GM08714 (cell line): ENCODE measurements around the gene ZSCAN16.

ENCODE experiments used
- H3K4me3 ChIP-seq: fragments of 200-500 bp; sonication (Bioruptor generic); 2 replicates; pipeline ENCODE4 v1.5.1; 2014; ENCODE audit warnings: mild to moderate bottlenecking, low read length, inconsistent platforms
- ZNF274 ChIP-seq: IDR thresholded peaks from 2 replicates; pipeline ENCODE4 v1.6.1; 2012; ENCODE audit warnings: mild to moderate bottlenecking, low read depth, low read length

Gene ZSCAN16

DNA sequence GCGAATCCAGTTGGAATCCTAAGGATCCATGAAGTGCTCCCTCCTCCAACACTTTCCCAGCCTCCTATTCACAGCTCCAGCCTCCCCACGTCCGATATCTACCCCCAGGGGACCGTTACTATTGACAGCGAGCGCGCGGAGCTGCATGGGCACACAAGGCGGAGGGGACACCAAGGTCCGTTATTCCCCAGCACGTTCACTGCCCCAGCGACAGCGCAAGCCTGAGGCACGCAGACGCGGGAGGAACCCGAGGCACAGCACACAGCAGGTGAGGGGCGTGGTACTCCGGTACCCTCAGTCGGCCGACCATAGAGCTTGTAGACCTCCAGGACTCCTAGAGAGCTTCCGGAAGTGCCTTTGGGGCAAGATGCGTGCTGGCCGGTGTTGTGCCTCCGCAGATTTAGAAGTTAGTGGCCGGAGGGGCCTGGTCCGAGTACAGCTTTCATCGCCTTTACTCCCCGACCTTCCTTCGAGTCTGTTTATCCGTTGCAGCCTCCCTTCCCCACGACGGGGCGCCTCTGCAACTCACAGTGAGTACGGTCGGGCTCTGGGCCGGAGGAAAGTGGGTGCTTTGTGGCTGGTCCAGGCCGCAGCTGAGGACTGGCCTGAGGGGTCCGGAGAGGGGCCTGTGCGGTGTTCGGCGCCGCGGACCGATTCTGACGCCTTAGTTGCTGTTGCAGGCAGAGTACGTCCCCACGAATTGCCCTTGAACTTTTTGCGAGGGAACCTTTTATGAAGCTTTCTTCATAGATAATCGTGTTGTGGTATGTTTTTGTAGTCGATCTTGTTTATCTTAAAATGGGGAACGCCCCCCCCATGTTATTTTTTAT, 17.3 kb downstream of the ZSCAN16 start, which contains the start of gene ZKSCAN8:
ZKSCAN8 (plus strand) TSS at position 384 of the 830 bp plus-strand sequence. CDS start 6,525 bp downstream, outside the sequence.
- no peak for TF ChIP-seq ZNF274
- peak within 1 kb of the TSS; percentile 92 for H3K4me3 ChIP-seq

DNA sequence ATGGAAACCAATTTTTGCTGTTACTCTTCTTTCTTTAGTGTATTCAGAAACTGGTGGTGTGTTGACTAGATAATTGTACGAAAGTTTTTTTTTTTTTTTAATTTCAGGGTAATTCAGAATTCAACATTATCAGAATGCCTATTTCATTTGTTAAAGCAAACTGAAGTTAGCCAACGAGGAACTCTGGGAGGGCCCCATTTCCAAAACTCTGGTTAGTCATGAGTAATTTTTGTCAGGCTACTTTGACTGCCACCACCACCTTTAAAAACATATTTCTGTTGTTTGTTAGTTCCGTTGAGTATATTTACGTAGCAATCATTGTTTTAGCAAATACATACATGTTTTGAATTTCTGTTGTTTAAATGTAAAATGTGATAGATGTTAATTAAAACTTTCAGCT, 18.0 kb downstream of the ZSCAN16 start:
- TF ChIP-seq ZNF274: no peak
- H3K4me3 ChIP-seq: peak overlapping the region; percentile 92; the same call in 1 of the 2 replicates

DNA sequence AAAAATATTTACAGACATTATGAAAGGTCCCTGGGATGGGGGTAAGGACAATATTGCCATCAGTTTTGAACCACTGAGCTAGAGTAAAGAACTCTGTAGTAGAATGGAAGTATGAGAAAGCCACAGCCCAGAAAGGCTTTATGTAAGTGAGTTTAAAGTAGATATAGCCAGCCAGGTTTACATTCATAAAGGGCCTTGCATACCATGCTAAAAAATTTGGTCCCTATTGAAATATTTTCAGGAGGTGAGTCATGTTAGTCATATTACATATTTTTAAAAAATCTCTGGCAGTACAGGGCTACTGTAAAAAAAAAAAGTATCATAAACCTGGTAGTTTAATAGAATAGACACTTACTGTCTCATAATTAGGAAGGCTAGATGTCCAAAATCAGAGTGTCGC, 20.8 kb downstream of the ZSCAN16 start:
- H3K4me3 ChIP-seq: no peak overlapping the region
- no peak for TF ChIP-seq ZNF274

DNA sequence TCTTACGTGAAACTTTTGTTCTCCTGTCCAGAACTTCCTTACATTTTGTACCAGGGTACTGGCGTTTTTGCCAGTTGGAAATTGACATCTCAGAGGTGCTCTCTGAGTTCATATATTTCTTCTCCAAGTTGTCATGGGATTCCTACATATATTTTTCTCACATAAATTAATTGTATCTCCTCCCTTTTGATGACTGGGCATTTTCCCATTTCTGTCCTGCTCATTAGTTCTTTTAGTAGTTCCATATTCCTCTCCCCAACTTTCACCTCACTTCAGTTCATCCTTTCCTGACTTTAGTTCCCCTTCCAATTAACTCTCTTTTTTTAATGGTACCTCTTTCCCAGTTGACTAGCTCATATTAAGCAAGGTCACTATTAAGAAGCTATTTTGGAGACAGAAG, 28.1 kb downstream of the ZSCAN16 start:
- no peak overlapping the region for H3K4me3 ChIP-seq
- no peak for TF ChIP-seq ZNF274

DNA sequence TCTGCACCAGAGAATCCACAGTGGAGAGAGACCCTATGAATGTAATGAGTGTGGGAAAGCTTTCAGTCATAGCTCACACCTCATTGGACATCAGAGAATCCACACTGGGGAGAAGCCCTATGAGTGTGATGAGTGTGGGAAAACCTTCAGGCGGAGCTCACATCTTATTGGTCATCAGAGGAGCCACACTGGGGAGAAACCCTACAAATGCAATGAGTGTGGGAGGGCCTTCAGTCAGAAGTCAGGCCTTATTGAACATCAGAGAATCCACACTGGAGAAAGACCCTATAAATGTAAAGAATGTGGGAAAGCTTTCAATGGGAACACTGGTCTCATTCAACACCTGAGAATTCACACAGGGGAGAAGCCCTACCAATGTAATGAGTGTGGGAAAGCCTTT, 29.1 kb downstream of the ZSCAN16 start:
- TF ChIP-seq ZNF274: no peak
- H3K4me3 ChIP-seq: no peak overlapping the region

DNA sequence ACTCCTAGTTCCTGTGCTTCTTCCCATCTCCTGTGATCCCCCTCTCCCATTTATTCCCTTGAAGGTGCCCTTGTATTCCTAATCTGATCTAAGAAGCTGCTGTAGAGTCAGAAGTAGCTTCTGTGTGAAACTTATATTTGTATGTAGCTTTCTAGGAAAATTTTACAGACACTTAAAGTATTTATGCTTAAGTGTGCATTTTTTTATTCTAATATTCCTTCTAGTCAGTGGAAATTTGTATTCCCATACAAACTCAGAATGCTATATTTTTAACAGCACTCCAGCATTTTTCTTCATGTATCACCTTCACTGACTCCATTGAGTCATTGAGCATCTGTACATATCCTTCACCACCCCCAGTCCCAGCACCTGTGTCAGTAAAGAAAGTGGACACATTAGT, 29.9 kb downstream of the ZSCAN16 start:
- TF ChIP-seq ZNF274: no peak
- no peak overlapping the region for H3K4me3 ChIP-seq

GRCh38 chr6:28158318-28158717, 33.9 kb downstream of the ZSCAN16 start:
- TF ChIP-seq ZNF274: no peak
- H3K4me3 ChIP-seq: no peak overlapping the region

- no peak for TF ChIP-seq ZNF274
- H3K4me3 ChIP-seq: no peak overlapping the region
Observed at GRCh38 chr6:28159029-28159607, 34.7 kb downstream of the ZSCAN16 start.

- H3K4me3 ChIP-seq: no peak overlapping the region
- no peak for TF ChIP-seq ZNF274
Observed at GRCh38 chr6:28160233-28160632, 35.8 kb downstream of the ZSCAN16 start.

GRCh38 chr6:28161410-28162079, 37.1 kb downstream of the ZSCAN16 start:
- TF ChIP-seq ZNF274: no peak
- H3K4me3 ChIP-seq: peak overlapping the region; percentile 62

DNA sequence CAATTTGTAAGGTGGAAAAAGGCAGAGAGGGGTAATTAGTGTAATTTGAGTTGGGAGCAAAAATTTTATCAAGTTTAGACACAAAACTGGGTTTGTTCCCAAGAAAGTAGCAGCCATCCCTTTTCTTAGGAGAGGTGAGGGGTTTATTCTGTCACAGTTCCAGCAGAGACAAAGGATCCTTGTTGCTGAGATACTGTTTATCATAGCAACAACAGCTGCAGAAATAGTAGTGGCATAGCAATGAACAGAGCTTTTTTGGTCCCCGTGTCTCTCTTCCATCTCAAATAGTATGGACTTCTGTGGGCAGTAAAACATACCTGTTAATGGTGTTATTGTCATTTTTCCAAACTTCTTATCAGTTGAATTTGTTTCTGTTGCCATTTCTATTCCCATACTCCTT, 41.2 kb downstream of the ZSCAN16 start:
- H3K4me3 ChIP-seq: no peak overlapping the region
- TF ChIP-seq ZNF274: no peak

DNA sequence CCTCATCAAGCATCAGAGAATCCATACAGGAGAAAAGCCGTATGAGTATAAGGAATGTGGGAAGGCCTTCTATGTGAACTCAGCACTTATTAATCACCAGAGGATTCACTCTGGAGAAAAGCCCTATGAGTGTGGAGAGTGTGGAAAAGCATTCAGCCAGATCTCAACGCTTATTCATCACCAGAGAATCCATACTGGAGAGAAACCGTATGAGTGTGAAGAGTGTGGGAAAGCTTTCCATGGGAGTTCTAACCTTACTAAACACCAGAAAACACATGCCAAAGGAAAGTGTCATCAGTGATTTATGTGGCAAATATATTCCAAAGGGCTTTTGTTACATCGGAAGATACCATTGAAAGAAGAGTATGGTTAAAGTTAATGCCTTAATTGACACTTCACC, 42.7 kb downstream of the ZSCAN16 start:
- TF ChIP-seq ZNF274: no peak
- no peak overlapping the region for H3K4me3 ChIP-seq

DNA sequence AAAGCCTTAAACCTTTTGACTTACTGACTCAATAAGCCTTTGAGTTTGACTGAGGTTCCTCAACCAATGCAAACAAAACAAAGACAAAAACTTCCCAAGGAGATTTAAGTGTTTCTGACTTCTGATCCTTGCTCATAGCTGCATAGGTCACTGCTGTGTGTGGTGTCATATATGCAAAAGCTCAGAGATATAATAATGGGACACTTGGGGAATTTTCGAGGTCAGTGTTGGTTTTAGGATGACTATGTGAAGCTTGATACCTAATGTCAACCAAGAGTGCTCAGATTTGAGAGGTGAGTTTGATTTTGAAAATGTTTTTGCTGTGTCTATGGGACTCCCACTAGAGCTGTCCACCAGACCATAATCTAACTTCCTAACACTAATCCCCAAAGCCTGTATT, 43.5 kb downstream of the ZSCAN16 start:
- no peak for TF ChIP-seq ZNF274
- H3K4me3 ChIP-seq: no peak overlapping the region

- no peak for TF ChIP-seq ZNF274
- H3K4me3 ChIP-seq: no peak overlapping the region
Observed at GRCh38 chr6:28171271-28171670, 46.9 kb downstream of the ZSCAN16 start.

- no peak overlapping the region for H3K4me3 ChIP-seq
- no peak for TF ChIP-seq ZNF274
Observed at GRCh38 chr6:28172006-28172405, 47.6 kb downstream of the ZSCAN16 start.

- H3K4me3 ChIP-seq: no peak overlapping the region
- no peak for TF ChIP-seq ZNF274
Observed at GRCh38 chr6:28176373-28176772, 52.0 kb downstream of the ZSCAN16 start.
